SKM-1 treated with dmso at 0.1 percent for 144 hours (cell line): ENCODE results near the gene ASF1B.
"Not testable (repeated sequence)": the region's sequence is repeated elsewhere in the genome, so short reads cannot be mapped to it uniquely, and the experiment has no call there.

Experiments
- DNase-seq: peaks from one replicate; lab custom pipeline; 2025; ENCODE audit not compliant: unreplicated experiment; lab: John Stamatoyannopoulos, UW

The ASF1B gene

DNA sequence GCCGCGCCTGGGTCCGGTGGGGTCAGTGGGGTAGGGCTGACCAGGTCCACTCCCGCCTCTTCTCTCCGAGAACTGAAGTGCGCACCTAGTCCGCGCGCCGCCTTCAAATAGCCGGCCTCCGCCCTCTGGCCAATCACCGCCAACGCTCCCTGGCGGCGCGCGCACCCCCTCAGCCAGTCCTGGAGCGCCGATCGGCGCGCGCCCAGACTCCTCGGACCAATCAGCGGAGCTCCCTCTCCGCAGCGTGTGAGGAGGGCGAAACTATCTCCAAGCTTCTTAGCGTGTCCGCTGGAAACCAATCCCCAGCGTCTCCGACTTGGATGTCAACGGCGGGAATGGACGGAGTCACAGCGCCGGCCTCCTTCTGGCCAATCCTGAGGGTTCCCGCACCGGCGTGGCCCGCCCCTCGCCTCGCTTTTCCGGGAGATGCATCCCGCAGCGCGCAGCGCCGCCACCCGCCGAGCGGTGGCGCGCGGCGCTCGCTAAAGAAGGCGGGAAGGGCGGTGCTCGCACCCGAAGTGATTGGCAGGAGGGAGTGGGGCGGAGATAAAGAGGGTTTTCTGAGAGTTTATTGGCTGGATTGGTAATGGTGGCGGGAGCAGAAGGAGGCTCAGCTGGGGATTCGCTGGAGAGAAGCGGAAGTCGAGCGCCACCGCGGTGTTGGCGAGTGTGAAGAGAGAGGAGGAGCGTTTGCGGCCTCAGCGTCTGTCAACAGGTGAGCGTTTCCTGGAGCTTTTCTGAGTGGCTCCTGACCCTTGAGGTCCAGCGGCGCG, at the start of gene ASF1B:
Gene ASF1B (minus strand): TSS at position 81 of the 773 bp plus-strand sequence. CDS start 133 bp downstream, outside the sequence.
- DNase-seq, result peak; percentile 100

DNA sequence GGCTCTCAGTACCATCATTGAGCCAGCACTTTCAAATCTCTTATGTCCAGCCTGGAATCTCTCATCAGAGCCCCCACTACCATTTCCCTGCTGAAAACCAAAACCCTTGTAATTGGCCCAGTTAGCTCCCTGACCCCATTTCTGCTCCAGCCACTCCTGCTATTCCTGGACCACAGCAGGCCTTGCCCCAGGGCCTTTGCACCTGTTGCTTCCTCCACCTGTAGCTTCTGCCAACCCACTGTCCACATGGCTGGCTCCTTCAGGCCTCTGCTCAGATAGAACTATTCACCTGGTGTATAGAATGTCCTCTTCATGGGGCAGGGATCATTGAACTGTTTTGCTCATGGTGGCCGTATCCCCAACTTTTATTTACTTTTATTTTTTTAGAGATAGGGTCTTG, 49.3 kb upstream of the ASF1B start:
- not testable (repeated sequence) for DNase-seq

DNA sequence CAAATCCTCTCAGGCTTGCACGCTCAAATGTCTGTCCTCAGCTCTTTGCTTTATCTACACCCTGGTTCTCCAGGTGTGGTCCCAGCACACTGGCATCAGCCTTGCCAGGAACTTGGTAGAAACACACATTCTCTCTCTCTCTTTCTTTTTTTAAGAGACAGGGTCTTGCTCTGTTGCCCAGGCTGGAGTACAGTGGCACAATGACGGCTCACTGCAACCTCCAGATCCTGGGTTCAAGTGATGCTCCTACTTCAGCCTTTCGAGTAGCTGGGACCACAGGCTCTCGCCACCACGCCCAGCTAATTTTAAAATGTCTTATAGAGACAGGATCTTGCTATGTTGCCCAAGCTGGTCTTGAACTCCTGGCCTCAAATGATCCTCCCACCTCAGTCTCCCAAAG, 48.8 kb upstream of the ASF1B start:
- DNase-seq, result no peak

DNA sequence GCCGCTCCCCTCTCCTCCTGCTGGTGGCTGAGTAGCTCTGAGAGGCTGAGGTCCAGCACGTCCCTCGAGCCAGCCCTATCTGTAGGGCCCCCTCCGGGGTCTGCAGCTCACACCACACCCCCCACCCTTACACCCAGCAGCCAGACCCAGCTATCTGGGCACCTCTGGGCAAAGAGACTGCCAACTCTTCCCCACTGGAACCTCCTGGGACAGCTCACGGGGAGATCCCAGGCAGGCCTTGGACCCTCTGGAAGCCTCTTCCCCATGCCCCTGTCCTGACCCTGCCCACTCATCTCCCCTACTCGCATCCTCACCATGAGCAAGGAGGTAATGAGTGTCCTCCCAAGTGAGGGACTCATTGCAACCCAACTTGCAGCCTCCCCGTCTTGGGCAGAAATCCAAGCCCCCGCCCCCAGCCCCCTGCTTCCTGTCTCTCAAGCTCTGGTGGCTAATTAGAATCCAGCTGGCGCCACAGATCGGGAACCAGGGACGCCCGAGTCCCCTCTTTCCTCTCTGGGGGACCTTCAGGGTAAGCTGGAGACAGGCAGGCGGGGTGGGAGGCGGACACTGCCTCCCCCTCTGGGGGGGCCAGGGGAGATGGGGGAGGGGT, 47.5 kb upstream of the ASF1B start:
- DNase-seq, result no peak

DNA sequence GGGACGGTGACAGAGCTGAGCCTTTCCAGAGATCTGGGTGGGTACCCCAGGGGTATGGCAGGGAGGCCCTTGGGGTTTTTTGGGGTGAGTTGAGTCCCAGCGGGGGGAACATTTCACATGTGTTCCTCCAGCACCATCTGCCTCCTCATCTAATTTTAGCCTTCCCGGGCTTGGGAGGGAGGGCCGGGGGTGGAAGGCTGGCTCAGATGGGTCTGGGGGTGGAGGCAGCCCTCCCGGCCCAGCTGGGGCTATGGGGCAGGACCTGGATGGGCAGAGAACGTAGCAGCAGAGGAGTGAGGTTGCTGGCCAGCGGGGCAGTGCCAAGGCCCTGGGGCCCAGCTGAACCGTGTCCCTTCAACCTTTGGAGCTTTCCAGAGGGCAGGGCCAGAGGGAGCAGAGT, 46.1 kb upstream of the ASF1B start:
- no peak for DNase-seq

DNA sequence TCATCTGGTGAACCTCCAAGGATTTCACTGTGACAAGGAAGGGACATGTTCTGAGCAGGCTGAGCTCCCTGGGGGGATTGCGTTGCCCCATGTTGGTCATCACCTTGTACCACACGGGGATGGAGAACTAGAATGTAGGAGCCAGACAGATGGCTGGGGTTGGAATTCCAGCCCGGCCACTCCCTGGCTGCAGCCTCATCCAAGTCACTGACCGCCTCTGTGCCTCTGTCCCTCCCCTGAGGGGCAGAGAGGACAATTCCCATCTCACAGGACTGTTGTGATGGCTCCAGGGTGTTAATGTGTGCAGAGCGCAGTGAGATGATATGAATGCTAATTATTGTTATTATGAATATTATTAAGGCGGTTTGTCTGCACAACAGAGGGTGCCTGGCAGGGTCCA, 45.5 kb upstream of the ASF1B start:
- DNase-seq, result no peak

DNA sequence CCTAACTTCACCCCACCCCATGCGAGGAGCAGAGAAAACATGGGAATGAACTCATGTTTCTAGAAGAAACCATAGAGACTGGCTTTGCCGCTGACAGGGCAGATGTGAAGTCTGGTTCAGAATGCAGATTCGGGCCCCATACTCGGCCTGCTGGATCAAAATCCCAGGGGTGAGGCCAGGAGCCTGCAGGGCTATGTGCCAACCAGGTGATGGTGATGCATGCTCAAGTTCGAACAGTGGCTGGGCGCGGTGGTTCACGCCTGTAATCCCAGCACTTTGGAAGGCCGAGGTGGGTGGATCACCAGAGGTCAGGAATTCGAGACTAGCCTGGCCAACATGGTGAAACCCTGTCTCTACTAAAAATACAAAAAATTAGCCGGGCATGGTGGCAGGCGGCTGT, 44.8 kb upstream of the ASF1B start:
- DNase-seq, result not testable (repeated sequence)

DNA sequence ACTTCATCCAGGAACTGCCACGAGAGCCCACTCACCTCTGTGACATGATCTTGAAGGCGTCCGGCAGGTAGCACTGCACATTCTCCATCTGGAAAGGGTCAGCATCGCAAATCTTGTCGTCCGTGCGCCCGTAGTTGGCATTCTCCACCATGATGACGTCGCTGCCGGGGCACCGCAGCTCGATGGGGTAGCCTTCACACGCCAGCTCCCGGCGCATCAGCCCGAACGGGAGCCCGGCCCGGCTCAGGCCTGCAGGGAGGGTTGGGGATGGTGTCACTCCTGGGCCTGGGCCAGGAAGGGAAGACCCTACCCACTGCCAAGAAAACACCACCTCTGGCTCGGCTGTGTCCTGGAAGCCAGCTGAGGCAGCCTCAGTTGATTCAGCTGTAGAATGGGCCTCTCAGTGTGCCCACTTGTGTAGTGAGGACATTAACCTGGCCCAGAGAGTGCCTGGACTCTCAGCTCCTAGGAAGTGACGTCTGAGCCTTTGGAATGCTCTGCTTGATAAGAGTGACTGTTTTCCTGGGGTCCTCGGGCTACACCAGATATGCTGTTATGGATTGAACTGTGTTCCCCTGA, 41.2 kb upstream of the ASF1B start:
- no peak for DNase-seq

DNA sequence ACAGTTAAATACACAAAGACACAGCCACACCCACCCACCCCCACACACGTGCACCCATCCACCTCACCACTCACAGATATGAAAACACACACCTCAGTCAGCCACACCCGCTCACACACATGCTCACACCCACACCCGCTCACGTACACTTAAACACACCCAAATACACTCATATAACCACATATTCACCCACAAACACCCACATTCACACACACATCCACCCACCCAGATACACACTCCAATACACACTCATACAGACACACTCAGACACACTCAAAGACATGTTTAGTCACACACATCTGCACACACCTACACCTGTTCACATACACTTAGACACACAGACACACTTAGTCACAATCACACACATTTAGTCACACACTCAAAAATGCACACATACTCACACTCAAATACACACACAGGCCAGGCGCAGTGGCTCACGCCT, 39.0 kb upstream of the ASF1B start:
- no peak for DNase-seq

DNA sequence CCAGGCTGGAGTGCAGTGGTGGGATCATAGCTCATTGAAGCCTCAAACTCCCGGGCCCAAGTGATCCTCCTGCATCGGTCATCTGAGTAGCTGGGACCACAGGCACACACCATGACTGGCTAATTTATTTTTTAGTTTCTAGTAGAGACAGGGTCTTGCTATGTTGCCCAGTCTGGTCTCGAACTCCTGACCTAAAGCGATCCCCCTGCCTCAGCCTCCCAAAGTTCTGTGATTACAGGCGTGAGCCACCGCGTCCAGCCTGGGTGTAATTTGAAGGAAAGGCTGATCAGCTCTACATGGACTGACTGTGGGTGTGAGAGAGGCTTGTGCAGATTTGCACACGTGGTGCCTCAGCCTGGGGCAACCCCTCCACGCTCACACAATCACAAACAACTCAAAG, 38.5 kb upstream of the ASF1B start:
- no peak for DNase-seq

DNA sequence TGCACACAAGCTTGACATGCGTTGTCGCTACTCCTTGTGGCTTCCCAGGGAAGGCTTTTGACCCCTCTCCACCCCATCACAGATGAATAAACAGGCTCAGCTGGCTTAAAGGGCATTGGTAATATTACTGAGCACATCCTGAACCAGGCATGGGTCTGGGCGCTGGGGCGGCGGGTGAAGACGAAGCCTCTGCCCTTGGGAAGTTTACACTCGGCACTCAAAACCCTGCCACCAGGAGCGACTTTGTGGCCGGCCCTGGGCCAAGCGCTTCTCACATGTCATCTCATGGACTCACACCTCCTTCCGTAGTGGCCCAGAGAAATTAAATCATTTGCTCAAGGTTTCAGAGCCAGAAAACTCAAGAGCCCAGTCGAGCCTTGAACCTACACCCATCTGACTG, 32.6 kb upstream of the ASF1B start:
- DNase-seq, result no peak

DNA sequence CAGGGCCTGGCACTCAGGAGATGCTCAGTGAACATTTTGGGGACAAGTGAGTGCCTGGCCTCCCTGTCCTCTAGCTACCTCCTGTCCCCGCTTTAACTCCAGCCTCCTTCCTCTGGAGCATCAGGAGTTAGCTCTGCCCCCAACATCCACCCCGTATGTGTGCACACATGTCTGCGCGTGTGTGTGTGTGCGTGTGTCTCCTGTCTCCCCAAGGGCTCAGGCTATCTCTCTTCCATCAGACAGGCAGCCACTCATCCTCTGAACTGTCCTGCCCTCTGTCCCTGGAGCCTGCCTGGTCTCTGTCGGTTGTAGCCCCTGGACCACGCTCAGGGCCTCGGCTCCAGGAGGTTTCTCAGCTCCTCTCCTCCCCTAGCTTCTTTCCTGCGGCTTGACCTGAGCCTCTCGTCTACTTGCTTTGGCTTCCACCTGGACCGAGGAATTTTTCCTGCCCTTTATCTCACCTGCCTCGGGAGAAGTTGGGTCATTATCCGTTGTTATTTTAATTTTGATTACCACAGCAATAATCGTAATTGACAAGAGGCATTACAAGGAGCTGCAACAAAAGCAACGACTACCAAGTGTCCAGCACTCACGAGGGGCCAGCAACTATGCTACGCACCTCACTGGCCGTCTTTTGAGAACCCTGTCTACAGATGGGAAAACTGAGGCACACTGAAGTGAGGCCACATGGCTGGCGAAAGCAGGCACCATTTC, 32.0 kb upstream of the ASF1B start:
- DNase-seq, result no peak

DNA sequence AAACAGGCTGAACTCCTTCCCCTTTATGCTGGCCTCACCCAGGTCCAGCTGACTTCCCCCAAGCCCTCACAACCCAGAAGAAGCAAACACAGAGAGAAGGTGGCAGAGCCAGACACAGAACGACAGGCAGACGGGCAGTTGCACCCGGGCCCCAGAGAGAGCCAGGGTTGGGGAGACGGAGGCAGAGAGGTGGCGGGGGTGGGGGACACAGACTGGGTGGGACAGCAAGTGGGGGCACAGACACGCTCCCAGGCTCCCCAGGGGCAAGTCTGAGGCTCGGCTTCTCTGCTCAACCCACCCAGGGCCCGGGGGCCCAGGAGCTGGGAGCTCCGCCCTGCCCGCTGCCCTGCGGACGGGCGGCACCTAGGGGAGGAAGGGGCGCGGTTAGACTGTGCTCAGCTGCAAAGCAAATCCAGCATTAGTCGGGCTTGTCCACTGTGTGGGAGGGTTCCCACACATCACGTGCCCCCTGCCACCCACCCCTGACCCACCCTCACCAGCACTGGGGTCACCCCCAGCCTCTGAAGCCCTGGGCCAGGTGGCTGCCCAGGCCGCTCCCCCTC, 31.3 kb upstream of the ASF1B start:
- DNase-seq, result no peak

DNA sequence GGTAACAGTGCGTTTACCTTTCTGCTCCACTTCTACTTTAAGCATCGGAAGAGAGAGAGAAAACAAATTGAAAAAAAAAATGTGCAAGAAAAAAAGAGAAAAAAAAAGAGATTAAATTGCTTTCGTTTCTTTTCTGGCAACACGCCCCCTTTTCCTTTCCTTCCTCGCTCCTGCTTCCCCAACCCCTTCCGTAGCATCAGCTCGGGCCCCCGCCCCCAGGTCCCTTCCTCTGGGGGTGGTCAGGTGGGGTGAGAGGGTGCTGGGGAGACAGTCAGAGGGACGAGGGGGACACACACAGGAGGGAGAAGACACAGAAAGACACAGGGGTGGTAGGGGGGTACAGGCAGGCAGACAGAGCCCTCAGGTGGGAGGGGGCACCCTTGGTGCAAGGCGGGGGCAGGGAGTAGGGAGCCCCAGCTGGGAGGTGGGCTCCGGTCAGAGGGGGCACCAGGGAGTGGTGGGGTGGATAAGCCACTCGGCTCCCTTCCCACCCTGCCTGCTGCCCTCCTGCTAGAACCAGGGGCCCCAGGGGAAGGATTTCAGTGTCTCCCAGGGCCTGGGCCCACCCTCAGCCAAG, 30.7 kb upstream of the ASF1B start:
- DNase-seq, result no peak

DNA sequence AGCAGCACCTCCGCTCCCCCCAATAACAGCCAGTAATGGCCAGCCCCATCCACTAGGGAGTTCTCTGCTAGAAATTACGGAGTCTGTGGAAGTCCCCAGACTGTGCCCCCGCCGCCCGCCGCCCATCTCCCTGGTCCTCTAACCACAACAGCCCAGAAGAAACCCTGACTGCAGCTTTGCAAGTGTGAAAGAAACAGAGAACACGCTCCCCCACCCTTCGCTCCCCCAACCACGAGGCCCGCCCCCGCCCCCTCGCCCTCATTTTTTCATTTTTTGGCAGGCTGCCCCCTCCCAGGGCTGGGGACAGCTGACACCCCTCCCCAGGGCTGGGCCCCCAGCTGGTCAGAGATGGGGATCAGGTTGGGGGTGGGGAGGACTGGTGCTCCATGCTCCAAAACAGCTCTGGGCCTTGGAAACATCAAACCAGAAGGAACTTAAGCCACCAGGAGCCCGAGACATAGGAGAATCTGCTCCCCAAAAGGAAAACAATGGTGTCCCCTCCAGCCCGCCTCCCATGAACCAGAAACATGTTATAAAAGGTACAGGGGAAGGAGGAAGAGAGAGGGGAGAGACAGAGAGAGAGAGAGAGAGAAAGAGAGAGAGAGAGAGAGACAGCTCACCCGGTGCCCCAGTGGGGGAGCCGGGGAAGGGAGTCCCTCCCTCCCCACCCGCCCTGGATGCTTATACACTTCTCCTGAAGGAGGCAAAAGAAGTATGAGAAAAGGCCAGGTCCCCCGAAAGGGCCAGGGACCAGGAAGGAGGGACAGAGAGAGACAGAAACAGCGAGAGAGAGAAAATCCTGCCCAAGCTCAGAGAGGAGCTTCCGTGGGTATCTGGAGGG, 29.8 kb upstream of the ASF1B start:
- DNase-seq, result no peak

DNA sequence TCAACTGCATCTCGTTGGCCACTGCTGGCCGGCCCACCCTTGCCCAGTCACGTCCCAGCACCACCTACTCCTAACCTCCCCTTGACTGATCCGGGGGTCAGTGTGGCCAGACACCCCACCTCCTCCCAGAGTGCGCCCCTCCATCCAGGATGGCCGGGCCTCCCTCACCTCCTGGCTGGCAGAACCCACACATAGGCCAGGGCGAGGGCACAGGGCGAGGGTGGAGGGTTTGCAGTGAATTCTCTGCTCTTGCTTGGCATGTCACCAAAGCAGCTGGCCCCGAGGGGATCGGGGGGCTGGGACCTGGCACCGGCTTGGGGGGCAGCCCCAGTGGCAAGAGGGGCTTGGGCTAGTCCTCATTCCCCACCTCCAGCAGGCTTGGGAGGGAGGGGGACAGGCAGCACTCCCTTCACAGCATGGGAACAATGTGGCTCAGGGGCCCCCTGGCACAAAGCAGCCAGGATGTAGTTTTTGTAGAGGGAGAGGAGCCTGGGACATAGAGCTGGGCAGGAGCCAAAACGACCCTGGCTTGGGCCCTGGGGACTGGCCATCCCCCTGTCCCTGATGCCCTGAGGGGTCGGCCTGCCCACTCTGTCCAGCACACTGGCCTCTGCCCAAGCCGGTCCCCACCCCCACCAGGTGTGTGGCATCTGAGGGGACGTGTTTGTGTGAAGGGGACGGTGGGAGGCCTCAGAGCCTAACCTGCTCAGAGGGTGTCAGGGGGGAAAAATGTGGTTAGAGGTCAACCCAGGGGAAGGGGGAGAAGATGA, 28.5 kb upstream of the ASF1B start:
- no peak for DNase-seq

DNA sequence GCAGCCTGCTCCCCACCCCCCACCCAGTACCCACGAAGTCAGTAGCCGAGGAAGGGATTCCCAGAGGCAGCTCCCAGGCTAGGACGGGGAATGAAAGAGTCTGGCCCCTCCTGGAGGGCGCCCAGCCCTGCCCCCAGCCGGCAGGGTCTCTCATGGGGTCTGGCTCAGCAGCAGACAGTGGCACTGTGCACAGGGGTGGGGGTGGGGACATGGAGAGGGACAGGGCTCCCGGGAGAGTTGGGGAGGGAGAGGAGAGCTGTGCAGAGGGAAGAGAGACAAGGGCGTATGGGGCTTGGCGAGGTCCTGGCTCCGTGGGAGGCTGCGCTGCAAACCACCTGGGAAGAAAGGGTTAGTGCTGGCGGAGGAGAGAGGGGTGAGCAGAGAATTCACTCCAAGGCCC, 27.7 kb upstream of the ASF1B start:
- DNase-seq, result no peak

DNA sequence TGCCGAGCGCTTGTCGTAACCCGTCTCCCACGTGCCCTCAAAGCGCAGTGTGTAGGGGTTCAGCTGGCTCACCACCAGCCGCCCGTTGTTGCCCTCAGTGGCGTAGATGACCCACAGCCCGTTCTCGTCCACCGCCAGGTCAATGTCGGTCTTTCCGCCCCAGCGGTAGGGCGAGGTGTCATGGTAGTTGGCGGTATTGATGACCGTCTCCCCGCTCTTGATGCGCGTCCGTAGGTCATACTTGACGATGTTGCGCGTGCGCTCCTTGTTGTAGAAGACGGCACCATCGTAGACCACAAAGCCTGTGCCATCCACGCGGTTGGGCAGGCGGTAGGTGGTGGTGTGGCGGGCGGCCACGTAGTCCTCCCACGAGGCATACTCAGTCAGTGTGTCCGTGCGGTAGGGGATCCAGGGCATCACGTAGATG, 26.5 kb upstream of the ASF1B start:
- DNase-seq, result no peak

DNA sequence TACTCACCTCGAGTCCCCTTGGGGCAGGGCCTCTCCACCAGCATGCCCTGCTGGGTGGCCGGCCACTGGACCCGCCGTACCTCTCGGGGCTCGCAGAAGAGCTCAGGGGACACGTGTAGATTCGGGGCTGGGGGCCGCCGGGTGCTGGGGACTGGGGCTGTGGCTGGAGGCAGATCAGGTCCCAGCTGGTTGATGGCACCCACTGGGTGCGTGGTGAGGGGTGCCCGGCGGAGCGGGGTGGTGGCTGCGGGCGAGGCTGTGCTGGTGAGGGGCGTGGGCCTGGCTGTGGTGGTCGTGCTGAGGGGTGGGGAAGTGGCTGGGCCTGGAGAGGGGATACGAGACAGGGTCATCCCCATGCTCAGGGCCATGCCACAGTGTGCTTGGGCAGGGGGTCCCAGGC, 24.9 kb upstream of the ASF1B start:
- no peak for DNase-seq
